ENCODE results near the gene DNAJA3.

- TF ChIP-seq, protein P1, sequence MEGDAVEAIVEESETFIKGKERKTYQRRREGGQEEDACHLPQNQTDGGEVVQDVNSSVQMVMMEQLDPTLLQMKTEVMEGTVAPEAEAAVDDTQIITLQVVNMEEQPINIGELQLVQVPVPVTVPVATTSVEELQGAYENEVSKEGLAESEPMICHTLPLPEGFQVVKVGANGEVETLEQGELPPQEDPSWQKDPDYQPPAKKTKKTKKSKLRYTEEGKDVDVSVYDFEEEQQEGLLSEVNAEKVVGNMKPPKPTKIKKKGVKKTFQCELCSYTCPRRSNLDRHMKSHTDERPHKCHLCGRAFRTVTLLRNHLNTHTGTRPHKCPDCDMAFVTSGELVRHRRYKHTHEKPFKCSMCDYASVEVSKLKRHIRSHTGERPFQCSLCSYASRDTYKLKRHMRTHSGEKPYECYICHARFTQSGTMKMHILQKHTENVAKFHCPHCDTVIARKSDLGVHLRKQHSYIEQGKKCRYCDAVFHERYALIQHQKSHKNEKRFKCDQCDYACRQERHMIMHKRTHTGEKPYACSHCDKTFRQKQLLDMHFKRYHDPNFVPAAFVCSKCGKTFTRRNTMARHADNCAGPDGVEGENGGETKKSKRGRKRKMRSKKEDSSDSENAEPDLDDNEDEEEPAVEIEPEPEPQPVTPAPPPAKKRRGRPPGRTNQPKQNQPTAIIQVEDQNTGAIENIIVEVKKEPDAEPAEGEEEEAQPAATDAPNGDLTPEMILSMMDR (conservative IDR thresholded peaks at IDR 0.05): no peak
- TF ChIP-seq EZH2 (IDR thresholded peaks at IDR 0.05; ENCODE audit: low read depth): no peak
Observed at GRCh38 chr16:4419402-4419959, 6.2 kb upstream of the DNAJA3 start.
